Bronchial epithelial cell (primary cell): ENCODE measurements around the gene MRPS23. TPM values are rescaled to one million over a fixed set of nuclear protein-coding genes. Genes with fewer than 3 reads are reported as not detected.

ENCODE experiments used
- DNase-seq: peaks from one replicate; pipeline ENCODE4 v3.0.0-alpha.2; 2010; ENCODE audit warnings: low read depth
- FAIRE-seq: peaks from 2 replicates; lab custom pipeline; 2011; peaks lifted over from hg19 to GRCh38; lab: Jason Lieb, UNC
- H3K27me3 ChIP-seq: 2 replicates; pipeline ENCODE4 v1.5.1; 2011; ENCODE audit warnings: low read length; ENCODE audit not compliant: control insufficient read depth, insufficient read depth
- H3K36me3 ChIP-seq: 2 replicates; pipeline ENCODE4 v1.5.1; 2011; ENCODE audit warnings: low read length; ENCODE audit not compliant: control insufficient read depth, insufficient read depth
- H3K4me3 ChIP-seq: 2 replicates; pipeline ENCODE4 v1.5.1; 2011; ENCODE audit warnings: mild to moderate bottlenecking, low read depth, low read length, control low read depth
- CTCF ChIP-seq: IDR thresholded peaks from 2 replicates; pipeline ENCODE4 v1.5.1; 2011; ENCODE audit warnings: mild to moderate bottlenecking, moderate library complexity, low read length, control low read depth, inconsistent platforms; ENCODE audit not compliant: insufficient read depth, severe bottlenecking
- total RNA-seq: library from RNA; depleted of rRNA; stranded (reverse); fragments of >200 nt; gene quantifications from 2 replicates; pipeline ENCODE4 v1.2.1, GENCODE V29; 2014

Gene MRPS23
- total RNA-seq, 1 donor from 2014 or later = 40.5 TPM

- no peak overlapping the region for H3K4me3 ChIP-seq
- TF ChIP-seq CTCF = no peak
- H3K27me3 ChIP-seq = no peaks in the 10 kb centered on the region
- peak; percentile 68 for FAIRE-seq
- peaks cover 6% of the 10 kb centered on the region for H3K36me3 ChIP-seq
- no peak for DNase-seq
Observed at GRCh38 chr17:57868910-57869616, 19.2 kb upstream of the MRPS23 start.

GRCh38 chr17:57868007-57868909, 18.4 kb upstream of the MRPS23 start:
- peak; percentile 94 for DNase-seq
- peaks cover 4% of the 10 kb centered on the region for H3K36me3 ChIP-seq
- peak; percentile 83 for FAIRE-seq
- no peaks in the 10 kb centered on the region for H3K27me3 ChIP-seq
- no peak overlapping the region for H3K4me3 ChIP-seq
- peak; percentile 43 for TF ChIP-seq CTCF

GRCh38 chr17:57867126-57867525, 17.3 kb upstream of the MRPS23 start:
- Histone ChIP-seq H3K27me3 (no peaks in the 10 kb centered on the region), H3K4me3 (no peak overlapping the region), H3K36me3 (peaks cover 4% of the 10 kb centered on the region)
- no peak for DNase-seq
- TF ChIP-seq CTCF = no peak
- no peak for FAIRE-seq

GRCh38 chr17:57866723-57867122, 16.9 kb upstream of the MRPS23 start:
- FAIRE-seq = no peak
- H3K36me3 ChIP-seq = peaks cover 4% of the 10 kb centered on the region
- H3K27me3 ChIP-seq = no peaks in the 10 kb centered on the region
- no peak for TF ChIP-seq CTCF
- DNase-seq = no peak
- H3K4me3 ChIP-seq = no peak overlapping the region

- H3K36me3 ChIP-seq = peaks cover 4% of the 10 kb centered on the region
- FAIRE-seq (no peak), DNase-seq (no peak)
- no peaks in the 10 kb centered on the region for H3K27me3 ChIP-seq
- no peak overlapping the region for H3K4me3 ChIP-seq
- no peak for TF ChIP-seq CTCF
Observed at GRCh38 chr17:57866319-57866718, 16.5 kb upstream of the MRPS23 start.
